Measurements from ENCODE around the gene TLE5. TPM values are rescaled to one million over a fixed set of nuclear protein-coding genes. Genes with fewer than 3 reads are reported as not detected.
A peak's percentile ranks its signal among the peaks of the same experiment; 100 is the strongest.

TLE5 gene
- total and polyA plus RNA-seq, 2 donors (not counting 3 experiments of a cell fraction or from before 2014, with no cell fraction given): 393 to 574 TPM

DNA sequence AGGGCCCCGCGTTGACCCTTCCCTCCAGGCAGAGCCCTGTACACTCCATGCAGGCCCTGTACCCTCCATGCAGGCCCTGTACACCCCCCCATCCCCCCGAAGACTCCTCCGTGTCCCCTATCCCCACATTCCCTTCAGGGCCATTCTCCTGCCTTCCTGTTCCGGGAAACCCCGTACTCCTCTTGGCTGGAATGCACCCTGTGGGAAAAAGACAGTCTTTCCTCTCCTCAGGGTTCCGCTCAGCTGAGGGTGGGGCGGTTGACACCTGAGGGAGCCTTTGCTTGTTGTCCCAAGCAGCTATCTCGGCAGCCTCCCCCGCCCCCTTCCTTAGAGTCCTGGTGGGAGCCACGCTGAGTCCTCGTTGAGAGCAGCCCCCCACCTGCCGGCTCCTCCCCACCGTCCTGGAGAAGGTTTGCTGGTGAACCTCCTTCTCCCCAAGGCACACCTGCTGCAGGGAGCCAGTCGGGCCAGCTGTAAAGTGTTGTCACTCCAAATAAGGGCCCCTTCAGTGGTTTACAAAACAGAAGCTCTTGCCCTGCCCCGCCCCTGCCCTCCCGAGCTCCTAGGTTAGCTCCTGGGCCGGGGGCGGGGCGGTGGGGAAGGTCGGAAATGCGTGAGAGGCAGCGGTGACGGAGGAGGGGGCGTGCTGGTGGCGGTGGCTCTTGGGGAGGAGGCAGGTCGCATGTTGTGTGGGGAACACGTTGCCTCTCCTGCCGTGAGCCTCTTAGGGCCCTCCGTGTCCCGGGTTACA, 33.3 kb upstream of the TLE5 start:
- no peaks in the 10 kb centered on the region for H4K20me1 ChIP-seq (replicated peaks; ENCODE audit: control insufficient read depth, extremely low read depth, insufficient read depth, low read length)
- ChIA-PET POLR2A (no interaction called here), CTCF (interaction anchor here (0.9 to 2.6 kb wide), 3 partner anchors 8 to 145 kb away, joined by 3 to 18 read pairs (median 7); no protein-coding TSS in a partner anchor)
- H3K36me3 ChIP-seq (ENCODE audit: control insufficient read depth in 2 of 2, extremely low read depth in 1 of 2, insufficient read depth in 2 of 2, low read length in 2 of 2): no peaks in the 10 kb centered on the region
- no peaks in the 10 kb centered on the region for H3K27me3 ChIP-seq (ENCODE audit: control insufficient read depth in 2 of 2, insufficient read depth in 2 of 2, low read length in 2 of 2)
- no peaks in the 10 kb centered on the region for H3K9me3 ChIP-seq (replicated peaks; ENCODE audit: control insufficient read depth, insufficient read depth, low read length)
- peaks cover 62% of the 10 kb centered on the region for H3K79me2 ChIP-seq (ENCODE audit: control insufficient read depth, insufficient read depth, low read length)
- H3K9ac ChIP-seq (replicated peaks; ENCODE audit: extremely low read depth, insufficient read depth, low read length): peak overlapping the region; percentile 75
- dilution Hi-C loops (cut with MboI; ENCODE audit: extremely low pct_ligation_motif_present, low sequenced_read_pairs): no loop called here
- no TSS peak for BruUV-seq (replicated peaks)
- H2AFZ ChIP-seq (ENCODE audit: low read depth, low read length): no peak overlapping the region
- intact Hi-C loops (cut with micrococcal nuclease): loop anchor here (1.0 to 2.0 kb wide), 2 partner anchors 13 to 61 kb away; no protein-coding TSS in a partner anchor
- H3K9me1 ChIP-seq (replicated peaks; ENCODE audit: control insufficient read depth, extremely low read depth, insufficient read depth, low read length): no peaks in the 10 kb centered on the region
- DNase-seq (ENCODE audit: low read depth, low spot score): no peak
- H3K4me3 ChIP-seq (replicated peaks in 1 of 3; ENCODE audit: insufficient read depth in 1 of 3, low read depth in 1 of 3, low read length in 3 of 3): peak overlapping the region; percentile 64 to 99 (median 76)
- FAIRE-seq: no peak
- TF ChIP-seq, protein P1, sequence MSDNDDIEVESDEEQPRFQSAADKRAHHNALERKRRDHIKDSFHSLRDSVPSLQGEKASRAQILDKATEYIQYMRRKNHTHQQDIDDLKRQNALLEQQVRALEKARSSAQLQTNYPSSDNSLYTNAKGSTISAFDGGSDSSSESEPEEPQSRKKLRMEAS (IDR thresholded peaks at IDR 0.05; ENCODE audit: insufficient read depth, insufficient read length): no peak
- TF ChIP-seq JUN (IDR thresholded peaks at IDR 0.05; ENCODE audit: borderline replicate concordance, insufficient read depth, insufficient read length, low read depth) (no peak), FOS (IDR thresholded peaks at IDR 0.05; ENCODE audit: borderline replicate concordance, insufficient read depth, low read length) (no peak), GATA2 (IDR thresholded peaks at IDR 0.05; ENCODE audit: insufficient read depth, insufficient read length, low read depth, low read length) (no peak), POLR2AphosphoS5 (IDR thresholded peaks at IDR 0.05; ENCODE audit: insufficient read depth, low read depth, low read length) (no peak), MYC (IDR thresholded peaks at IDR 0.05; ENCODE audit: low read depth, low read length) (no peak), POLR2A (IDR thresholded peaks at IDR 0.05; ENCODE audit: low read depth, low read length) (no peak), EZH2 (IDR thresholded peaks at IDR 0.05; ENCODE audit: borderline replicate concordance, low read depth, low read length, severe bottlenecking) (no peak)
- TF ChIP-seq, protein P2, sequence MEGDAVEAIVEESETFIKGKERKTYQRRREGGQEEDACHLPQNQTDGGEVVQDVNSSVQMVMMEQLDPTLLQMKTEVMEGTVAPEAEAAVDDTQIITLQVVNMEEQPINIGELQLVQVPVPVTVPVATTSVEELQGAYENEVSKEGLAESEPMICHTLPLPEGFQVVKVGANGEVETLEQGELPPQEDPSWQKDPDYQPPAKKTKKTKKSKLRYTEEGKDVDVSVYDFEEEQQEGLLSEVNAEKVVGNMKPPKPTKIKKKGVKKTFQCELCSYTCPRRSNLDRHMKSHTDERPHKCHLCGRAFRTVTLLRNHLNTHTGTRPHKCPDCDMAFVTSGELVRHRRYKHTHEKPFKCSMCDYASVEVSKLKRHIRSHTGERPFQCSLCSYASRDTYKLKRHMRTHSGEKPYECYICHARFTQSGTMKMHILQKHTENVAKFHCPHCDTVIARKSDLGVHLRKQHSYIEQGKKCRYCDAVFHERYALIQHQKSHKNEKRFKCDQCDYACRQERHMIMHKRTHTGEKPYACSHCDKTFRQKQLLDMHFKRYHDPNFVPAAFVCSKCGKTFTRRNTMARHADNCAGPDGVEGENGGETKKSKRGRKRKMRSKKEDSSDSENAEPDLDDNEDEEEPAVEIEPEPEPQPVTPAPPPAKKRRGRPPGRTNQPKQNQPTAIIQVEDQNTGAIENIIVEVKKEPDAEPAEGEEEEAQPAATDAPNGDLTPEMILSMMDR (IDR thresholded peaks at IDR 0.05; ENCODE audit: extremely low read depth in 1 of 2, insufficient read depth in 1 of 2, low read depth in 1 of 2, low read length in 2 of 2): no peak
- H3K4me1 ChIP-seq (ENCODE audit: control insufficient read depth, extremely low read depth, insufficient read depth, low read length): peaks cover 36% of the 10 kb centered on the region
- H3K27ac ChIP-seq (ENCODE audit: insufficient read depth, low read depth, low read length): no peak overlapping the region
- H3K4me2 ChIP-seq (ENCODE audit: insufficient read depth, low read length): peak overlapping the region; percentile 77

All from endothelial cell of umbilical vein (primary cell).